ENCODE results near the gene GRIK5. TPM values are rescaled to one million over a fixed set of nuclear protein-coding genes. Genes with fewer than 3 reads are reported as not detected.
A peak's percentile ranks its signal among the peaks of the same experiment; 100 is the strongest.

GRIK5 gene
- total RNA-seq, 5 donors from 2014 or later (not counting 1 experiment from before 2014, with no cell fraction given) = 0.26 to 1.5 (median 1.3) TPM

DNA sequence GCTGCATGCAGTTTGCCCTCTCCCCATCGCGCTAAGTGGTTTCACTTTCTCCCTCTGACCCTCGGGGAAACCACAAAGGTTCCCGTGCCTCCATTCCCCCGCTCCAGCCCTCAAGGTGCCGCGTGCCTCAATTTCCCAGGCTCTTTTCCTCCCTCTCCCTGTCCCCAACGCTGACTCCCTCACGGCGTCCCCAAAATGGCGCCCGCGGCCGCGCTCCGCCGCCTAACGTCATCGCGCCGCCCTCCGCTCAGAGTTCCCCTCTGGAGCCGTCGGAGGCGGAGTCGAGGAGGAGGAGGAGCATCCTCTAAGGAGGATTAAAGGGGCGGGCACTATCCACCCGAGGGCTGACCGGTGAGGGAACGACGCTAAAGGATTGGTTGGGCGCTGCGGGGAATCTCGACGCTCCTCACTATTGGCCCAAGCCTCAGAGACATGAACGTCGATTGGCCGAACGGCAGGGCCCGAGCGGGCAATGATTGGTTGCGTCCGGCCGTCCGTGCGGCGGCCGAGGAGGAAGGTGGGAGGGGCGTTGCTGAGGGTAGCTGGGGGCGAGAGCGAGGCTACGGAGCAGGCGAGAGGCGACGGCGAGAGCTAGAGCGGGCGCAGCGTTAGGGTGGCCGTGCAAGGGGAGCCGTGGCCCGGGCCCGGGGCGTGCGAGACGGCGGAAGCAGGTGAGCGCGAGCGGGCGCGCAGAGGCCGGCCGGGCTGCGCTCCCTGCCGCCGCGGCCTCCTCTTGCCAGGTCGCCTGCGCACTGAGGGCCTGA lies 5.8 kb upstream of the GRIK5 start, which contains the start of gene ZNF574:
Gene ZNF574, plus strand, starts transcription at position 551 of the 764 bp plus-strand sequence. CDS start 2,441 bp downstream, outside the sequence.
- WGBS (ENCODE audit: insufficient coverage) = under 1% methylated on average over 68 of the region's 80 CpGs
- Mint-ChIP-seq H3K4me1 (peaks cover 38 to 40% (median 39%) of the 10 kb centered on the region in 3 donors), H3K9me3 (no peaks in the 10 kb centered on the region), H3K27ac (peak within 1 kb of the TSS; percentile 98 to 100), H3K36me3 (peaks cover 15% of the 10 kb centered on the region), H3K4me3 (peak within 1 kb of the TSS; percentile 94 to 98 (median 95)), H3K27me3 (no peaks in the 10 kb centered on the region)
- Histone ChIP-seq H3K27me3 (replicated peaks in 1 of 2; ENCODE audit: control insufficient read depth in 2 of 2, extremely low read depth in 1 of 2, insufficient read depth in 2 of 2, low read length in 1 of 2) (no peaks in the 10 kb centered on the region), H3K4me1 (ENCODE audit: control insufficient read depth in 1 of 2, extremely low read depth in 1 of 2, insufficient read depth in 2 of 2, low read length in 2 of 2) (peaks cover 12 to 28% of the 10 kb centered on the region in 2 experiments), H3K9me3 (no peaks in the 10 kb centered on the region), H3K27ac (ENCODE audit: low read length) (peak within 1 kb of the TSS; percentile 98), H3K4me3 (ENCODE audit: control insufficient read depth in 1 of 2, extremely low read depth in 1 of 2, low read length in 1 of 2) (peak within 1 kb of the TSS; percentile 72 to 86), H3K36me3 (ENCODE audit: control insufficient read depth in 2 of 2, extremely low read depth in 1 of 2, insufficient read depth in 1 of 2, low read length in 1 of 2) (peaks cover 15 to 26% of the 10 kb centered on the region in 2 donors)
- ChIA-PET CTCF (interaction anchor here in 1 of 2 donors (0.6 to 0.8 kb wide), 4 partner anchors 33 to 452 kb away, joined by 3 to 4 read pairs (median 3); partner anchors contain the start of gene CEACAM1), POLR2A (interaction anchor here in 1 of 2 donors (1.0 kb wide), 1 partner anchor 167 kb away, joined by 4 read pairs; no protein-coding TSS in a partner anchor)
- peak; percentile 94 to 99 (median 98) for DNase-seq
- ATAC-seq (replicated peaks in 1 of 4) = peak; percentile 94 to 95 (median 95)

DNA sequence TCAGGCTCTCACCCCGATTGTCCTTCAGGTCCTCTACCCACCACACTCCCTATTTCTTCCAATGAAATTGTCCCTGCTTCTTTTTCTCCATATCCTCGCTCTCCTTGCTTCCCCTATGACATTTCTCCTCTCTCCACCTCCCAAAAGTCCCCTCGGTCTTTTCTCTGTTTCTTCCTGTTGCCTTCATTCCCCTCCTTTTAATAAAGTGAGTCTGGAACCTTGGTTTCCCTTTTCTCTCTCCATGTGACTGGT lies 5.3 kb upstream of the GRIK5 start:
- no peaks in the 10 kb centered on the region for H3K27me3 Mint-ChIP-seq
- H3K36me3 Mint-ChIP-seq = peaks cover 15% of the 10 kb centered on the region
- no peaks in the 10 kb centered on the region for H3K9me3 Mint-ChIP-seq
- ATAC-seq (replicated peaks in 1 of 4) = peak; percentile 0 to 1 (median 0)
- Histone ChIP-seq H3K27ac (ENCODE audit: low read length) (peak overlapping the region; percentile 98), H3K4me3 (ENCODE audit: control insufficient read depth in 1 of 2, extremely low read depth in 1 of 2, low read length in 1 of 2) (peak overlapping the region; percentile 72 to 86), H3K36me3 (ENCODE audit: control insufficient read depth in 2 of 2, extremely low read depth in 1 of 2, insufficient read depth in 1 of 2, low read length in 1 of 2) (peaks cover 15 to 21% of the 10 kb centered on the region in 2 donors), H3K9me3 (no peaks in the 10 kb centered on the region), H3K27me3 (replicated peaks in 1 of 2; ENCODE audit: control insufficient read depth in 2 of 2, extremely low read depth in 1 of 2, insufficient read depth in 2 of 2, low read length in 1 of 2) (peaks cover 0 to 4% of the 10 kb centered on the region in 2 experiments), H3K4me1 (ENCODE audit: control insufficient read depth in 1 of 2, extremely low read depth in 1 of 2, insufficient read depth in 2 of 2, low read length in 2 of 2) (peaks cover 12 to 28% of the 10 kb centered on the region in 2 experiments)
- 14% methylated on average over 3 of the region's 3 CpGs for WGBS (ENCODE audit: insufficient coverage)
- peak in 1 of 35 experiments; percentile 14 for DNase-seq
- ChIA-PET CTCF (no interaction called here), POLR2A (no interaction called here)
- peak overlapping the region; percentile 98 to 100 for H3K27ac Mint-ChIP-seq
- peak overlapping the region; percentile 94 to 98 (median 95) for H3K4me3 Mint-ChIP-seq
- H3K4me1 Mint-ChIP-seq = peaks cover 38 to 40% (median 39%) of the 10 kb centered on the region in 3 donors

DNA sequence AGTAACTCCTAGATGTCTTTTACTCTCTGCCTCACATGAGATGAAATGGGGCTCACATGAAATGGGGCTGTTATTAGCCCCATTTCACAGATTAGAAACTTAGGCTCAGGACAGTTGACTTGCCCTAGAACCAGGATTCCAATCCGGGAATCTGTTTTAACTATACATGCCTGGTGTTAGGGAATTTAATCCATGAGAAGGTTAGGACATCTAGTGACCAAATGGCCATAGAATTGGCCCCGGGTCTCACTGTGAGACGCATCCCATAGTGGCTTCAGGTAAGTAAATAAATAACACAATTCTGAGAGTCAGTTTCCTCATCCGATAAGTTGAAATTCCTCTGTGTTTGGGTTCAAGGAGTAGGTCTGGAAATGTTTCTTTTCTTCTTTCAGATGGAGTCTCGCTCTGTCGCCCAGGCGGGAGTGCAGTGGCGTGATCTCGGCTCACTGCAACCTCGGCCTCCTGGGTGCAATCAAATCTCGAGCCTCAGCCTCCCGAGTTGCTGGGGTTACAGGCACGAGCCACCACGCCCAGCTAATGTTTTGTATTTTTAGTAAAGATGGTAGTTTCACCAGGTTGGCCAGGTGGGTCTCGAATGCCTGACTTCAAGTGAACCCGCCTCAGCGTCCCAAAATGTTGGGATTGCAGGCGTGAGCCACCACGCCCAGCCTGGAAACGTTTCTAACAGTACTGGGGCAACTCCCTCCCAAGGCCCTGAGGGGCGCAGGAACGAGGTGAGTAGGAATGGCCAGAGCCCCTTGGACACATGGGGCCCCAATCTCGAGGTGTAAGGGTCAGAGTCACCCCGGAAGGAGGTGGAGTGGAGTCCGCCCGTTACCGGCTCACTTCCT lies 4.7 kb upstream of the GRIK5 start:
- no peaks in the 10 kb centered on the region for H3K27me3 Mint-ChIP-seq

DNA sequence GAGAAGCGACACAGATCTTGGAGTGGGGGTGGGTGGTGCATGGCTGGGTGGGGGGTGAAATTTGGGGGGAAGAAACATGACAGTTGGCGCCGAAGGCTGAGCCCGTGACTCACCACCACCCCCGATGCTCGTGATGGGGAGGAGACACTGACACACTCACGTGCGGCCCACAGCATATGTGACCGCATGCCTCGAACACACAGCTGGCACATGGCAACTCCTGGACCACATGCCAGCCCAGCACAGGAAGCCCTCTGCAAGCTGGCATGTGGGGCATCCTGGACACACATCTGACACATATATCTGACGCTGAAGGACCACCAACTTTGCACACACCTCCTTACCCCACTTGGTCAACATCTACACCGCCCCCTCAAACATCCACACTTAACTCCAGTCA lies 1.2 kb upstream of the GRIK5 start:
- Histone ChIP-seq H3K36me3 (ENCODE audit: control insufficient read depth in 2 of 2, extremely low read depth in 1 of 2, insufficient read depth in 1 of 2, low read length in 1 of 2) (no peaks in the 10 kb centered on the region), H3K9me3 (no peaks in the 10 kb centered on the region), H3K4me1 (ENCODE audit: control insufficient read depth in 1 of 2, extremely low read depth in 1 of 2, insufficient read depth in 2 of 2, low read length in 2 of 2) (peaks cover 0 to 21% of the 10 kb centered on the region in 2 experiments), H3K4me3 (ENCODE audit: control insufficient read depth in 1 of 2, extremely low read depth in 1 of 2, low read length in 1 of 2) (no peak overlapping the region), H3K27me3 (replicated peaks in 1 of 2; ENCODE audit: control insufficient read depth in 2 of 2, extremely low read depth in 1 of 2, insufficient read depth in 2 of 2, low read length in 1 of 2) (peaks cover 0 to 43% of the 10 kb centered on the region in 2 experiments), H3K27ac (ENCODE audit: low read length) (no peak overlapping the region)
- ChIA-PET CTCF (no interaction called here), POLR2A (interaction anchor here in 1 of 2 donors (0.6 kb wide), 1 partner anchor 181 kb away, joined by 6 read pairs; no protein-coding TSS in a partner anchor)
- H3K4me3 Mint-ChIP-seq = no peak overlapping the region
- no peaks in the 10 kb centered on the region for H3K27me3 Mint-ChIP-seq
- 95% methylated on average over 8 of the region's 12 CpGs for WGBS (ENCODE audit: insufficient coverage)
- H3K27ac Mint-ChIP-seq = no peak overlapping the region
- H3K9me3 Mint-ChIP-seq = no peaks in the 10 kb centered on the region
- no peaks in the 10 kb centered on the region for H3K36me3 Mint-ChIP-seq
- H3K4me1 Mint-ChIP-seq = peaks cover 10 to 16% (median 15%) of the 10 kb centered on the region in 3 donors
- DNase-seq (no peak), ATAC-seq (replicated peaks in 1 of 4) (no peak)

More for the DNA sequence above, 4.7 kb upstream of the GRIK5 start:
- H3K4me3 Mint-ChIP-seq = peak overlapping the region; percentile 94 to 98 (median 95)
- H3K9me3 ChIP-seq = no peaks in the 10 kb centered on the region
- peaks cover 38 to 40% (median 39%) of the 10 kb centered on the region in 3 donors for H3K4me1 Mint-ChIP-seq
- H3K9me3 Mint-ChIP-seq = no peaks in the 10 kb centered on the region
- peaks cover 12 to 30% of the 10 kb centered on the region in 2 experiments for H3K4me1 ChIP-seq (ENCODE audit: control insufficient read depth in 1 of 2, extremely low read depth in 1 of 2, insufficient read depth in 2 of 2, low read length in 2 of 2)
- peak in 3 of 35 experiments; percentile 9 to 27 (median 11) for DNase-seq
- peak overlapping the region; percentile 98 to 100 for H3K27ac Mint-ChIP-seq
- H3K4me3 ChIP-seq (ENCODE audit: control insufficient read depth in 1 of 2, extremely low read depth in 1 of 2, low read length in 1 of 2) = peak overlapping the region; percentile 72 to 86
- CTCF ChIA-PET = no interaction called here
- WGBS (ENCODE audit: insufficient coverage) = 72% methylated on average over 25 of the region's 27 CpGs
- peaks cover 0 to 9% of the 10 kb centered on the region in 2 experiments for H3K27me3 ChIP-seq (replicated peaks in 1 of 2; ENCODE audit: control insufficient read depth in 2 of 2, extremely low read depth in 1 of 2, insufficient read depth in 2 of 2, low read length in 1 of 2)
- peaks cover 10 to 15% of the 10 kb centered on the region in 2 donors for H3K36me3 ChIP-seq (ENCODE audit: control insufficient read depth in 2 of 2, extremely low read depth in 1 of 2, insufficient read depth in 1 of 2, low read length in 1 of 2)
- H3K36me3 Mint-ChIP-seq = peaks cover 15% of the 10 kb centered on the region
- POLR2A ChIA-PET = interaction anchor here in 1 of 2 donors (0.6 kb wide), 1 partner anchor 77 kb away, joined by 4 read pairs; no protein-coding TSS in a partner anchor
- no peak for ATAC-seq (replicated peaks in 1 of 4)
- H3K27ac ChIP-seq (ENCODE audit: low read length) = peak overlapping the region; percentile 98

DNA sequence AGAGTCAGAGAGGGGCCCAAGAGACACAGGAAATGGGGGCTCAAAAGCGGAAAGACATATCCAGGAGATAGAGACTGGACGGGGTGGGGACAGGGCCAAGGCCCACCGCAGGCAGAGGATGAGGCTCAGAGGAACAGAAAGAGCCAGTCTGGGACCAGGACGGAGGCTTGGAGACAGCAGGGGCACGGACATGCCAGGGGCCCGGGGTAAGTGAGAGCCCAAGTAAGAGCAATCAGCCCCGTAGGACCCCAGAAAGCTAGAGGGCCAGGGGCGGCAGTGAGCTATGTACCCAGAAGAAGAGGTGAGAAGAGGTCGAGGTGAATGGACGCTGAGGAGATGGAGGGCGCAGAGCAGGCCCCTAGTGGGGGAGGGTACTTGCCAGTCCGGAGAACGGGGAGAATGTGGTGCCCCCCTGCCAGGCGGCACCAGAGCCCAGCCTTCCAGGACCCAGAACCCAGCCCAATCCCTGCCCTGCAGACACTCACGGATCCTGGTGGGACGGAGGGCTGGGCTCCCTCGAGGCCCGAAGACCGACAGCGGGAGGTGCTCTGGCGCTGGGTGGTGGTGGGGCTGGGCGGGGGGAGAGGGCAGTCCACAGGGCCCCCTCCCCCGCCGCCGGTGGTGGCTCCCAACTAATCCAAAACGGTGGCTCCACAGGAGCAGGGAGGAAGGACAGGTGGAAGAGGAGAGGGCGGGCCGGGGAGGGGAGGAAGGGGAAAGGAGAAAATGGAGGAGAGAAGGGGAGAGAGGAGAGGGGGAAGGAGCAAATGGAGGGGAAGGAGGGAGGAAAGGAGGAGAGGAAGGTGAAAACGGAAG lies 1.0 kb downstream of the GRIK5 start:
- ATAC-seq (replicated peaks in 1 of 4) (no peak), DNase-seq (no peak)
- CTCF ChIA-PET = no interaction called here
- H3K4me3 Mint-ChIP-seq = no peak overlapping the region
- WGBS (ENCODE audit: insufficient coverage) = 36% methylated on average over 19 of the region's 29 CpGs
- Histone ChIP-seq H3K4me3 (ENCODE audit: control insufficient read depth in 1 of 2, extremely low read depth in 1 of 2, low read length in 1 of 2) (no peak overlapping the region), H3K27ac (ENCODE audit: low read length) (no peak overlapping the region), H3K4me1 (ENCODE audit: control insufficient read depth in 1 of 2, extremely low read depth in 1 of 2, insufficient read depth in 2 of 2, low read length in 2 of 2) (peaks cover 0 to 15% of the 10 kb centered on the region in 2 experiments), H3K36me3 (ENCODE audit: control insufficient read depth in 2 of 2, extremely low read depth in 1 of 2, insufficient read depth in 1 of 2, low read length in 1 of 2) (no peaks in the 10 kb centered on the region), H3K9me3 (no peaks in the 10 kb centered on the region), H3K27me3 (replicated peaks in 1 of 2; ENCODE audit: control insufficient read depth in 2 of 2, extremely low read depth in 1 of 2, insufficient read depth in 2 of 2, low read length in 1 of 2) (peaks cover 0 to 64% of the 10 kb centered on the region in 2 experiments)
- no peak overlapping the region for H3K27ac Mint-ChIP-seq
- no peaks in the 10 kb centered on the region for H3K9me3 Mint-ChIP-seq
- peaks cover 2 to 6% of the 10 kb centered on the region in 2 donors for H3K27me3 Mint-ChIP-seq
- no peaks in the 10 kb centered on the region for H3K4me1 Mint-ChIP-seq
- H3K36me3 Mint-ChIP-seq = no peaks in the 10 kb centered on the region
- POLR2A ChIA-PET = interaction anchor here (0.6 kb wide), 2 partner anchors 151 to 349 kb away, joined by 3 to 6 read pairs; no protein-coding TSS in a partner anchor

Measured in T-cell (primary cell).